ENCODE measurements around the gene KAZN. TPM values are rescaled to one million over a fixed set of nuclear protein-coding genes. Genes with fewer than 3 reads are reported as not detected.

Gene KAZN
- total RNA-seq, 2 experiments from 2014 or later, result 0.22 to 0.55 TPM

GRCh38 chr1:15148004-15148403, 549.5 kb downstream of the KAZN start:
- Mint-ChIP-seq H3K4me1 (ENCODE audit: low read depth) (no peaks in the 10 kb centered on the region), H3K36me3 (ENCODE audit: low read depth) (no peaks in the 10 kb centered on the region), H3K27ac (no peak overlapping the region), H3K4me3 (no peak overlapping the region), H3K9me3 (no peaks in the 10 kb centered on the region), H3K27me3 (peaks cover 79% of the 10 kb centered on the region)
- TF ChIP-seq, protein P1, sequence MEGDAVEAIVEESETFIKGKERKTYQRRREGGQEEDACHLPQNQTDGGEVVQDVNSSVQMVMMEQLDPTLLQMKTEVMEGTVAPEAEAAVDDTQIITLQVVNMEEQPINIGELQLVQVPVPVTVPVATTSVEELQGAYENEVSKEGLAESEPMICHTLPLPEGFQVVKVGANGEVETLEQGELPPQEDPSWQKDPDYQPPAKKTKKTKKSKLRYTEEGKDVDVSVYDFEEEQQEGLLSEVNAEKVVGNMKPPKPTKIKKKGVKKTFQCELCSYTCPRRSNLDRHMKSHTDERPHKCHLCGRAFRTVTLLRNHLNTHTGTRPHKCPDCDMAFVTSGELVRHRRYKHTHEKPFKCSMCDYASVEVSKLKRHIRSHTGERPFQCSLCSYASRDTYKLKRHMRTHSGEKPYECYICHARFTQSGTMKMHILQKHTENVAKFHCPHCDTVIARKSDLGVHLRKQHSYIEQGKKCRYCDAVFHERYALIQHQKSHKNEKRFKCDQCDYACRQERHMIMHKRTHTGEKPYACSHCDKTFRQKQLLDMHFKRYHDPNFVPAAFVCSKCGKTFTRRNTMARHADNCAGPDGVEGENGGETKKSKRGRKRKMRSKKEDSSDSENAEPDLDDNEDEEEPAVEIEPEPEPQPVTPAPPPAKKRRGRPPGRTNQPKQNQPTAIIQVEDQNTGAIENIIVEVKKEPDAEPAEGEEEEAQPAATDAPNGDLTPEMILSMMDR (IDR thresholded peaks at IDR 0.05), result no peak
- intact Hi-C loops (cut with DNase I, micrococcal nuclease), result no loop called here
- Histone ChIP-seq H3K4me1 (ENCODE audit: insufficient read depth, low read length) (peaks cover 6% of the 10 kb centered on the region), H3K27ac (ENCODE audit: low read depth in 1 of 2, low read length in 2 of 2) (no peak overlapping the region), H3K36me3 (ENCODE audit: insufficient read depth, low read length) (no peaks in the 10 kb centered on the region), H3K4me3 (ENCODE audit: low read length) (no peak overlapping the region), H3K9me3 (ENCODE audit: control insufficient read depth in 1 of 2, insufficient read depth in 1 of 2, low read length in 2 of 2) (peaks cover 0 to 5% of the 10 kb centered on the region in 2 experiments), H3K27me3 (ENCODE audit: control insufficient read depth in 1 of 2, insufficient read depth in 2 of 2, low read length in 2 of 2) (peaks cover 35 to 39% of the 10 kb centered on the region in 2 experiments)
- ChIA-PET CTCF (no interaction called here), POLR2A (no interaction called here)
- DNase-seq (no peak), ATAC-seq (ENCODE audit: poor library complexity) (no peak)

DNA sequence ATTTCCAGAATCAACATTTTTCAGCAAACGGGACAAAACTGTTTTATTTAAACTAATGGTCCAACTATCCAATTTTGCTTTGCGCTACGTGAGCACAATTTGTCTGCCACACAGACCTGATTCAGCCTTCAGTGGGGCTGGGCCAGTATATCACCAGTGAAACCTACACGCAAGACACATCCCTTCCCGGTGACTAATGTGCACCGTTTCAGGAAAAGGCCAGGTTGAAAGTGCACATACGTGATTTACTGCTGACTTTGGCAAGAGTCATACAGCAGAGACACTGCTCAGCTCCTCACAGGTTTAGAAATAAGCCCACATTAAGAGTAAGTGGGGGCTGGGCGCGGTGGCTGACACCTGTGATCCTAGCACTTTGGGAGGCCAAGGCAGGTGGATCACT, 550.0 kb downstream of the KAZN start:
- Histone ChIP-seq H3K27me3 (ENCODE audit: control insufficient read depth in 1 of 2, insufficient read depth in 2 of 2, low read length in 2 of 2) (peaks cover 39 to 43% of the 10 kb centered on the region in 2 experiments), H3K36me3 (ENCODE audit: insufficient read depth, low read length) (no peaks in the 10 kb centered on the region), H3K9me3 (ENCODE audit: control insufficient read depth in 1 of 2, insufficient read depth in 1 of 2, low read length in 2 of 2) (peaks cover 0 to 5% of the 10 kb centered on the region in 2 experiments), H3K27ac (ENCODE audit: low read depth in 1 of 2, low read length in 2 of 2) (no peak overlapping the region), H3K4me3 (ENCODE audit: low read length) (no peak overlapping the region), H3K4me1 (ENCODE audit: insufficient read depth, low read length) (peaks cover 10% of the 10 kb centered on the region)
- no peak for ATAC-seq (ENCODE audit: poor library complexity)
- TF ChIP-seq, protein P1 (IDR thresholded peaks at IDR 0.05), result no peak
- no peaks in the 10 kb centered on the region for H3K4me1 Mint-ChIP-seq (ENCODE audit: low read depth)
- no peaks in the 10 kb centered on the region for H3K9me3 Mint-ChIP-seq
- POLR2A ChIA-PET, result no interaction called here
- no peak for DNase-seq
- CTCF ChIA-PET, result no interaction called here
- peaks cover 75% of the 10 kb centered on the region for H3K27me3 Mint-ChIP-seq
- H3K36me3 Mint-ChIP-seq (ENCODE audit: low read depth), result no peaks in the 10 kb centered on the region
- intact Hi-C loops (cut with DNase I, micrococcal nuclease), result no loop called here
- H3K27ac Mint-ChIP-seq, result no peak overlapping the region
- H3K4me3 Mint-ChIP-seq, result no peak overlapping the region

GRCh38 chr1:15148941-15149340, 550.5 kb downstream of the KAZN start:
- intact Hi-C loops (cut with DNase I, micrococcal nuclease), result no loop called here
- peaks cover 75% of the 10 kb centered on the region for H3K27me3 Mint-ChIP-seq
- peaks cover 10% of the 10 kb centered on the region for H3K4me1 ChIP-seq (ENCODE audit: insufficient read depth, low read length)
- H3K27ac ChIP-seq (ENCODE audit: low read depth in 1 of 2, low read length in 2 of 2), result no peak overlapping the region
- peaks cover 39 to 45% of the 10 kb centered on the region in 2 experiments for H3K27me3 ChIP-seq (ENCODE audit: control insufficient read depth in 1 of 2, insufficient read depth in 2 of 2, low read length in 2 of 2)
- no peak overlapping the region for H3K4me3 Mint-ChIP-seq
- H3K9me3 ChIP-seq (ENCODE audit: control insufficient read depth in 1 of 2, insufficient read depth in 1 of 2, low read length in 2 of 2), result peaks cover 0 to 5% of the 10 kb centered on the region in 2 experiments
- POLR2A ChIA-PET, result no interaction called here
- CTCF ChIA-PET, result no interaction called here
- H3K4me3 ChIP-seq (ENCODE audit: low read length), result no peak overlapping the region
- no peaks in the 10 kb centered on the region for H3K4me1 Mint-ChIP-seq (ENCODE audit: low read depth)
- TF ChIP-seq, protein P1 (IDR thresholded peaks at IDR 0.05), result no peak
- no peaks in the 10 kb centered on the region for H3K36me3 ChIP-seq (ENCODE audit: insufficient read depth, low read length)
- ATAC-seq (ENCODE audit: poor library complexity) (no peak), DNase-seq (no peak)
- H3K27ac Mint-ChIP-seq, result no peak overlapping the region
- H3K36me3 Mint-ChIP-seq (ENCODE audit: low read depth), result no peaks in the 10 kb centered on the region
- H3K9me3 Mint-ChIP-seq, result no peaks in the 10 kb centered on the region

All from CD4-positive, alpha-beta T cell (primary cell).